ENCODE results near the gene RAB11FIP3. TPM values are rescaled to one million over a fixed set of nuclear protein-coding genes. Genes with fewer than 3 reads are reported as not detected.
"Not testable (repeated sequence)": the region's sequence is repeated elsewhere in the genome, so short reads cannot be mapped to it uniquely, and the experiment has no call there.

RAB11FIP3 gene
- total and polyA plus RNA-seq, 9 donors = 18.0 to 58.1 (median 38.1) TPM

- H3K4me1 ChIP-seq (ENCODE audit: insufficient read depth) = peaks cover 4% of the 10 kb centered on the region
- intact Hi-C loops (cut with DNase I) = no loop called here
- H3K9me3 ChIP-seq = no peaks in the 10 kb centered on the region
- H3K4me3 ChIP-seq = no peak overlapping the region
- H3K36me3 ChIP-seq = no peaks in the 10 kb centered on the region
- no peaks in the 10 kb centered on the region for H3K27me3 ChIP-seq
- TF ChIP-seq POLR2A (IDR thresholded peaks at IDR 0.05) (no peak), EP300 (IDR thresholded peaks at IDR 0.05) (no peak)
- TF ChIP-seq, protein P1, sequence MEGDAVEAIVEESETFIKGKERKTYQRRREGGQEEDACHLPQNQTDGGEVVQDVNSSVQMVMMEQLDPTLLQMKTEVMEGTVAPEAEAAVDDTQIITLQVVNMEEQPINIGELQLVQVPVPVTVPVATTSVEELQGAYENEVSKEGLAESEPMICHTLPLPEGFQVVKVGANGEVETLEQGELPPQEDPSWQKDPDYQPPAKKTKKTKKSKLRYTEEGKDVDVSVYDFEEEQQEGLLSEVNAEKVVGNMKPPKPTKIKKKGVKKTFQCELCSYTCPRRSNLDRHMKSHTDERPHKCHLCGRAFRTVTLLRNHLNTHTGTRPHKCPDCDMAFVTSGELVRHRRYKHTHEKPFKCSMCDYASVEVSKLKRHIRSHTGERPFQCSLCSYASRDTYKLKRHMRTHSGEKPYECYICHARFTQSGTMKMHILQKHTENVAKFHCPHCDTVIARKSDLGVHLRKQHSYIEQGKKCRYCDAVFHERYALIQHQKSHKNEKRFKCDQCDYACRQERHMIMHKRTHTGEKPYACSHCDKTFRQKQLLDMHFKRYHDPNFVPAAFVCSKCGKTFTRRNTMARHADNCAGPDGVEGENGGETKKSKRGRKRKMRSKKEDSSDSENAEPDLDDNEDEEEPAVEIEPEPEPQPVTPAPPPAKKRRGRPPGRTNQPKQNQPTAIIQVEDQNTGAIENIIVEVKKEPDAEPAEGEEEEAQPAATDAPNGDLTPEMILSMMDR (IDR thresholded peaks at IDR 0.05) = no peak
- DNase-seq = peak in 1 of 5 donors; percentile 31
- 82 to 84% (median 84%) methylated on average over 39 to 42 of the region's 42 CpGs for WGBS, 3 donors
- no peak overlapping the region for H3K27ac ChIP-seq
Observed at GRCh38 chr16:377419-377951, 48.0 kb upstream of the RAB11FIP3 start.

- H3K27ac ChIP-seq; H3K4me3 ChIP-seq; H3K36me3 ChIP-seq; DNase-seq; intact Hi-C loops (cut with DNase I); H3K9me3 ChIP-seq; H3K4me1 ChIP-seq (ENCODE audit: insufficient read depth); H3K27me3 ChIP-seq: not testable (repeated sequence)
- 82 to 89% (median 85%) methylated on average over 30 to 36 of the region's 36 CpGs for WGBS, 3 donors
Observed at GRCh38 chr16:378113-378820, 47.2 kb upstream of the RAB11FIP3 start.

- H3K4me1 ChIP-seq (ENCODE audit: insufficient read depth) = peaks cover 4% of the 10 kb centered on the region
- peak in 1 of 5 donors; percentile 39 for DNase-seq
- no peak overlapping the region for H3K4me3 ChIP-seq
- TF ChIP-seq, protein P1 (IDR thresholded peaks at IDR 0.05) = no peak
- TF ChIP-seq POLR2A (IDR thresholded peaks at IDR 0.05) (no peak), EP300 (IDR thresholded peaks at IDR 0.05) (no peak)
- no peaks in the 10 kb centered on the region for H3K27me3 ChIP-seq
- H3K27ac ChIP-seq = no peak overlapping the region
- WGBS, 3 donors = 63 to 69% (median 67%) methylated on average over 11 to 14 of the region's 14 CpGs
- no peaks in the 10 kb centered on the region for H3K9me3 ChIP-seq
- no peaks in the 10 kb centered on the region for H3K36me3 ChIP-seq
- intact Hi-C loops (cut with DNase I) = no loop called here
Observed at GRCh38 chr16:378821-379182, 46.6 kb upstream of the RAB11FIP3 start.

DNA sequence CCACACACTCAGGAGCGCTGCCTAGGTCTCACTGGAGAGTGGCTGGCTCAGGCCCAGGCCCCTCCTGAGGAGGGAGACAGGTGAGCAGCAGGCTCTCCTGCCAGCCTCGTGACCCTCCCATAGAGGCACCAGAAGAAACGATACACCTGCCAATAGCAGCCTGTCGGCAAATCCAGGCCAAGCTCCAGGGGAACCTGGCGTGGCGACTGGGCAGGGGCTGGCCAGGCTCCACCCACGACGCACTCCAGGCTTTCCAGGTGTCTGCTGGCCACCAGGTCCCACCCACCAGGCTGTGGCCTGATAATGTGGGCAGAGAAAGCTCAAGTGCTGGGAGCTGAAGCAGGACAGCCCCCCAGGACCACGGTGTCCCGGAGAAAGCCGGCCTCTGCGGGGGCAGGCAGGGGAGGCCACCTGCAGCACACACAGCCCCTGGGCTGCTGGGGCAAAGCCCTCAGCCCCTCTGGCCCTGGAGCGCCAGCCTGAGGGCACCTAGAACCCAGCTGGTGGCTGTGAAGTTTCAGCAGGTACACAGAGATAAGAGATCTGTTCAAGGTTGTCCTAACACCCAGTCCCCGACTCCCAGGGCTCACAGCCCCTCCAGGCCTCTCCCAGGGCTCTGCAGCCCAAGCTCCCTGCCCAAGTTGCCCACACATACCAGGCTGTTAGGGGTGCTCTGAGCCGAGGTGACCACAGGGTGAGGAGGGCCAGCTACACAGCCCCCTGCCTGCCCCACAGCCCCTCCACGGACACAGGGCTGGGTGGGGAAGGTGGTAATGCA, 46.1 kb upstream of the RAB11FIP3 start:
- TF ChIP-seq, protein P1 (IDR thresholded peaks at IDR 0.05) = no peak
- TF ChIP-seq EP300 (IDR thresholded peaks at IDR 0.05) (no peak), POLR2A (IDR thresholded peaks at IDR 0.05) (no peak)
- no peaks in the 10 kb centered on the region for H3K9me3 ChIP-seq
- peaks cover 4% of the 10 kb centered on the region for H3K4me1 ChIP-seq (ENCODE audit: insufficient read depth)
- intact Hi-C loops (cut with DNase I) = no loop called here
- no peaks in the 10 kb centered on the region for H3K27me3 ChIP-seq
- H3K27ac ChIP-seq = no peak overlapping the region
- no peaks in the 10 kb centered on the region for H3K36me3 ChIP-seq
- peak in 1 of 5 donors; percentile 36 for DNase-seq
- no peak overlapping the region for H3K4me3 ChIP-seq
- WGBS, 3 donors = 78 to 85% (median 79%) methylated on average over 16 of the region's 16 CpGs

All from ovary (tissue), 9 donors.